ENCODE results near the gene TMEM119. TPM values are rescaled to one million over a fixed set of nuclear protein-coding genes. Genes with fewer than 3 reads are reported as not detected.

Gene TMEM119
- total and polyA plus RNA-seq, 2 of the 8 experiments (the other 6 are each of a cell fraction or from before 2014, with no cell fraction given), result 0.35 to 0.61 TPM

- TF ChIP-seq RAD21 (IDR thresholded peaks at IDR 0.05 in 1 of 2, conservative IDR thresholded peaks at IDR 0.05 in 1 of 2; ENCODE audit: low read depth in 2 of 2, low read length in 2 of 2) (peak; percentile 98 to 99), TBP (IDR thresholded peaks at IDR 0.05; ENCODE audit: low read depth, low read length) (no peak), CTCF (IDR thresholded peaks at IDR 0.05; ENCODE audit: control extremely low read depth in 1 of 3, insufficient read depth in 1 of 3, low read depth in 1 of 3, low read length in 3 of 3) (peak; percentile 78 to 93 (median 89)), EGR1 (IDR thresholded peaks at IDR 0.05; ENCODE audit: borderline replicate concordance, low read depth, low read length) (no peak; the same call in 1 of the 2 replicates), FOSL1 (IDR thresholded peaks at IDR 0.05; ENCODE audit: insufficient read depth, low read depth, low read length) (no peak), JUN (IDR thresholded peaks at IDR 0.05; ENCODE audit: low read depth, low read length) (0 out of 2 replicates have a peak, but pooled peaks have one; percentile 12)
These were observed 20.4 kb upstream of the TMEM119 start (continued) for GRCh38 chr12:108618079-108618952.
